Trophoblast cell (in vitro differentiated cells and primary cell): ENCODE measurements around the gene TLCD1.

ENCODE experiments used
- DNase-seq, 2 donors: peaks; one replicate each; pipeline ENCODE4 v3.0.0-alpha.2; 2016
- H2AFZ ChIP-seq: 2 replicates; pipeline ENCODE4 v1.6.1; 2013; ENCODE audit warnings: low read length, moderate library complexity, mild to moderate bottlenecking; ENCODE audit not compliant: insufficient read depth, poor library complexity
- H2AK5ac ChIP-seq: 2 replicates; pipeline ENCODE4 v1.6.1; 2013; ENCODE audit warnings: mild to moderate bottlenecking, low read length
- H2BK120ac ChIP-seq: 2 replicates; pipeline ENCODE4 v1.6.1; 2013; ENCODE audit warnings: low read length, mild to moderate bottlenecking, moderate library complexity; ENCODE audit not compliant: insufficient read depth, poor library complexity
- H2BK12ac ChIP-seq: 2 replicates; pipeline ENCODE4 v1.6.1; 2013; ENCODE audit warnings: mild to moderate bottlenecking, low read length, moderate library complexity
- H2BK5ac ChIP-seq: 2 replicates; pipeline ENCODE4 v1.6.1; 2013; ENCODE audit warnings: low read length, low read depth, moderate library complexity, mild to moderate bottlenecking; ENCODE audit not compliant: poor library complexity
- H3K14ac ChIP-seq: 2 replicates; pipeline ENCODE4 v1.6.1; 2013; ENCODE audit warnings: mild to moderate bottlenecking, low read length
- H3K18ac ChIP-seq: 2 replicates; pipeline ENCODE4 v1.6.1; 2013; ENCODE audit warnings: mild to moderate bottlenecking, low read length
- H3K23ac ChIP-seq: 2 replicates; pipeline ENCODE4 v1.6.1; 2013; ENCODE audit warnings: low read length
- H3K27ac ChIP-seq: 2 replicates; pipeline ENCODE4 v1.5.1; 2013; ENCODE audit warnings: low read depth, mild to moderate bottlenecking, inconsistent platforms, low read length, moderate library complexity
- H3K27me3 ChIP-seq: 2 replicates; pipeline ENCODE4 v1.6.1; 2013; ENCODE audit warnings: inconsistent platforms, mild to moderate bottlenecking, low read length, moderate library complexity; ENCODE audit not compliant: insufficient read depth
- H3K36me3 ChIP-seq, 2 experiments: 1 replicate in 1 of 2; 2 replicates in 1 of 2; pipeline ENCODE4 v1.6.1; 2013; ENCODE audit warnings: low read length in 2 of 2, mild to moderate bottlenecking in 2 of 2, moderate library complexity in 1 of 2; ENCODE audit not compliant: insufficient read depth in 2 of 2, control insufficient read depth in 1 of 2
- H3K4ac ChIP-seq: 2 replicates; pipeline ENCODE4 v1.6.1; 2013; ENCODE audit warnings: low read depth, mild to moderate bottlenecking, low read length, moderate library complexity
- H3K4me1 ChIP-seq, 2 experiments: 1 replicate in 1 of 2; 2 replicates in 1 of 2; pipeline ENCODE4 v1.6.1; 2013; ENCODE audit warnings: low read length in 2 of 2, mild to moderate bottlenecking in 2 of 2, moderate library complexity in 1 of 2; ENCODE audit not compliant: insufficient read depth in 2 of 2, control insufficient read depth in 1 of 2
- H3K4me2 ChIP-seq: 2 replicates; pipeline ENCODE4 v1.6.1; 2013; ENCODE audit warnings: inconsistent platforms, mild to moderate bottlenecking, low read length, moderate library complexity
- H3K4me3 ChIP-seq: 2 replicates; pipeline ENCODE4 v1.5.1; 2013; ENCODE audit warnings: mild to moderate bottlenecking, low read depth, low read length, inconsistent platforms
- H3K79me1 ChIP-seq: one replicate; pipeline ENCODE4 v1.6.1; 2013; ENCODE audit warnings: low read length
- H3K79me2 ChIP-seq: 2 replicates; pipeline ENCODE4 v1.6.1; 2013; ENCODE audit warnings: low read length, mild to moderate bottlenecking; ENCODE audit not compliant: control insufficient read depth, insufficient read depth, poor library complexity
- H3K9ac ChIP-seq: 2 replicates; pipeline ENCODE4 v1.6.1; 2013; ENCODE audit warnings: mild to moderate bottlenecking, low read length
- H3K9me3 ChIP-seq: 2 replicates; pipeline ENCODE4 v1.6.1; 2013; ENCODE audit warnings: low read depth, mild to moderate bottlenecking, control low read depth, inconsistent platforms, low read length; ENCODE audit not compliant: insufficient read depth
- H4K12ac ChIP-seq: 2 replicates; pipeline ENCODE4 v1.6.1; 2013; ENCODE audit warnings: low read depth, mild to moderate bottlenecking, low read length, moderate library complexity
- H4K8ac ChIP-seq: 2 replicates; pipeline ENCODE4 v1.6.1; 2013; ENCODE audit warnings: low read depth, mild to moderate bottlenecking, low read length, moderate library complexity
- H4K91ac ChIP-seq: one replicate; pipeline ENCODE4 v1.6.1; 2013; ENCODE audit warnings: low read depth, mild to moderate bottlenecking, low read length, moderate library complexity
- WGBS: extraction: QIAGEN DNeasy Blood & Tissue Kit; methylation state at CpG from one replicate; pipeline ENCODE4 v1.1.7; 2013; ENCODE audit warnings: missing lambda C conversion rate; ENCODE audit not compliant: insufficient read length, insufficient coverage; ENCODE audit errors: extremely low coverage; 5-methylcytosine and 5-hydroxymethylcytosine counted together

TLCD1 gene

GRCh38 chr17:28726627-28727491 is 826 bp upstream of the TLCD1 start:
- WGBS, result no CpG with 5 or more reads among the region's 57 CpGs

GRCh38 chr17:28725660-28726225 is 290 bp downstream of the TLCD1 start:
- peak overlapping the region; percentile 85 for H3K4me2 ChIP-seq
- H3K4me3 ChIP-seq, result peak overlapping the region; percentile 75
- peaks cover 25 to 35% of the 10 kb centered on the region in 2 experiments for H3K36me3 ChIP-seq
- H2AK5ac ChIP-seq, result peak overlapping the region; percentile 87
- peak in 1 of 2 donors; percentile 63 for DNase-seq
- peak overlapping the region; percentile 76 for H3K9ac ChIP-seq
- H2BK5ac ChIP-seq, result peak overlapping the region; percentile 95
- no CpG with 5 or more reads among the region's 45 CpGs for WGBS
- peak overlapping the region; percentile 92 for H2BK120ac ChIP-seq
- no peak overlapping the region for H3K23ac ChIP-seq
- peak overlapping the region; percentile 91 for H3K27ac ChIP-seq
- peak overlapping the region; percentile 55 for H2BK12ac ChIP-seq
- H3K79me1 ChIP-seq, result peaks cover 28% of the 10 kb centered on the region
- peaks cover 16% of the 10 kb centered on the region for H3K79me2 ChIP-seq
- no peaks in the 10 kb centered on the region for H3K27me3 ChIP-seq
- H4K91ac ChIP-seq, result peak overlapping the region; percentile 95
- peak overlapping the region; percentile 96 for H3K14ac ChIP-seq
- H3K9me3 ChIP-seq, result no peaks in the 10 kb centered on the region
- peak overlapping the region; percentile 77 for H2AFZ ChIP-seq
- peak overlapping the region; percentile 98 for H4K8ac ChIP-seq
- peak overlapping the region; percentile 77 for H3K4ac ChIP-seq
- peak overlapping the region; percentile 92 for H4K12ac ChIP-seq
- peak overlapping the region; percentile 97 for H3K18ac ChIP-seq
- peaks cover 16 to 17% of the 10 kb centered on the region in 2 experiments for H3K4me1 ChIP-seq

More at GRCh38 chr17:28726627-28727491, 826 bp upstream of the TLCD1 start:
- Histone ChIP-seq H3K9me3 (no peaks in the 10 kb centered on the region), H3K27ac (peak overlapping the region; percentile 86), H3K4me1 (peaks cover 15 to 17% of the 10 kb centered on the region in 2 experiments), H3K36me3 (peaks cover 20 to 27% of the 10 kb centered on the region in 2 experiments), H4K12ac (peak overlapping the region; percentile 50), H2AK5ac (peak overlapping the region; percentile 28), H3K14ac (peak overlapping the region; percentile 50), H4K91ac (peak overlapping the region; percentile 76), H3K4me3 (peak overlapping the region; percentile 81), H3K4me2 (peak overlapping the region; percentile 94), H2BK12ac (peak overlapping the region; percentile 80), H4K8ac (peak overlapping the region; percentile 25), H3K4ac (peak overlapping the region; percentile 48), H3K79me1 (peaks cover 28% of the 10 kb centered on the region), H3K18ac (peak overlapping the region; percentile 78), H3K9ac (peak overlapping the region; percentile 89), H3K79me2 (peaks cover 13% of the 10 kb centered on the region), H2BK5ac (peak overlapping the region; percentile 85), H3K23ac (no peak overlapping the region), H2AFZ (peak overlapping the region; percentile 69), H3K27me3 (no peaks in the 10 kb centered on the region), H2BK120ac (peak overlapping the region; percentile 61)
- peak; percentile 92 to 98 for DNase-seq

GRCh38 chr17:28725166-28725659 is 820 bp downstream of the TLCD1 start:
- H3K9ac ChIP-seq, result peak overlapping the region; percentile 8
- peak overlapping the region; percentile 97 for H3K18ac ChIP-seq
- no peaks in the 10 kb centered on the region for H3K9me3 ChIP-seq
- H4K12ac ChIP-seq, result no peak overlapping the region
- no peak overlapping the region for H3K14ac ChIP-seq
- peak overlapping the region; percentile 91 for H3K27ac ChIP-seq
- DNase-seq, result peak; percentile 71 to 81
- no peak overlapping the region for H3K4ac ChIP-seq
- H4K91ac ChIP-seq, result peak overlapping the region; percentile 95
- no peak overlapping the region for H2BK12ac ChIP-seq
- no peak overlapping the region for H4K8ac ChIP-seq
- peaks cover 29% of the 10 kb centered on the region for H3K79me1 ChIP-seq
- H2BK120ac ChIP-seq, result no peak overlapping the region
- no peaks in the 10 kb centered on the region for H3K27me3 ChIP-seq
- H2BK5ac ChIP-seq, result peak overlapping the region; percentile 20
- WGBS, result no CpG with 5 or more reads among the region's 20 CpGs
- peak overlapping the region; percentile 16 for H2AK5ac ChIP-seq
- H3K4me2 ChIP-seq, result peak overlapping the region; percentile 85
- peaks cover 16 to 17% of the 10 kb centered on the region in 2 experiments for H3K4me1 ChIP-seq
- no peak overlapping the region for H3K23ac ChIP-seq
- peaks cover 19% of the 10 kb centered on the region for H3K79me2 ChIP-seq
- H2AFZ ChIP-seq, result peak overlapping the region; percentile 19
- peaks cover 27 to 36% of the 10 kb centered on the region in 2 experiments for H3K36me3 ChIP-seq
- peak overlapping the region; percentile 75 for H3K4me3 ChIP-seq

- no peak overlapping the region for H2AK5ac ChIP-seq
- no peak overlapping the region for H3K23ac ChIP-seq
- peak overlapping the region; percentile 75 for H3K4me3 ChIP-seq
- no peak overlapping the region for H2BK5ac ChIP-seq
- H3K14ac ChIP-seq, result no peak overlapping the region
- H3K79me1 ChIP-seq, result peaks cover 33% of the 10 kb centered on the region
- H4K8ac ChIP-seq, result no peak overlapping the region
- no peaks in the 10 kb centered on the region for H3K9me3 ChIP-seq
- no peaks in the 10 kb centered on the region for H3K27me3 ChIP-seq
- H2BK12ac ChIP-seq, result no peak overlapping the region
- peaks cover 27 to 36% of the 10 kb centered on the region in 2 experiments for H3K36me3 ChIP-seq
- H4K91ac ChIP-seq, result no peak overlapping the region
- no peak overlapping the region for H4K12ac ChIP-seq
- no peak overlapping the region for H3K18ac ChIP-seq
- no peak overlapping the region for H3K4ac ChIP-seq
- no peak for DNase-seq
- H3K4me1 ChIP-seq, result peaks cover 16 to 17% of the 10 kb centered on the region in 2 experiments
- H3K9ac ChIP-seq, result peak overlapping the region; percentile 39
- peaks cover 23% of the 10 kb centered on the region for H3K79me2 ChIP-seq
- peak overlapping the region; percentile 91 for H3K27ac ChIP-seq
- no peak overlapping the region for H2BK120ac ChIP-seq
- no peak overlapping the region for H2AFZ ChIP-seq
- peak overlapping the region; percentile 85 for H3K4me2 ChIP-seq
- WGBS, result no CpG with 5 or more reads among the region's 10 CpGs
These were observed 1.4 kb downstream of the TLCD1 start for GRCh38 chr17:28724500-28725165.
